Prostate gland (tissue), 2 donors: Measurements from ENCODE around the gene BRDT. TPM values are rescaled to one million over a fixed set of nuclear protein-coding genes. Genes with fewer than 3 reads are reported as not detected.

Source experiments
- DNase-seq: peaks from one replicate; pipeline ENCODE4 v3.0.0-alpha.2; 2019; ENCODE audit warnings: low spot score
- H3K27ac ChIP-seq, 2 donors: fragments of 200-600 bp; sonication (generic); 2 replicates each; pipeline ENCODE4 v1.5.1; 2017 to 2019
- H3K27me3 ChIP-seq: fragments of 200-600 bp; sonication (generic); replicated peaks from 2 replicates; pipeline ENCODE4 v1.5.1; 2019; ENCODE audit not compliant: insufficient read depth
- H3K36me3 ChIP-seq, 2 donors: fragments of 200-600 bp; sonication (generic); 1 replicate in 1 of 2; 2 replicates in 1 of 2; pipeline versions ENCODE4 v1.5.1 to v1.8.1; 2017 to 2019
- H3K4me1 ChIP-seq: fragments of 200-600 bp; sonication (generic); replicated peaks from 2 replicates; pipeline ENCODE4 v1.5.1; 2019
- H3K4me3 ChIP-seq, 2 donors: fragments of 200-600 bp; sonication (generic); 2 replicates each; pipeline ENCODE4 v1.5.1; 2017 to 2019
- H3K9me3 ChIP-seq: fragments of 200-600 bp; sonication (generic); 2 replicates; pipeline ENCODE4 v1.5.1; 2017
- CTCF ChIP-seq, 4 experiments: fragments of 200-600 bp in 2 of 4; fragments of 450-650 bp in 2 of 4; sonication (generic) in 2 of 4; IDR thresholded peaks; 1 replicate in 3 of 4; 2 replicates in 1 of 4; pipeline ENCODE4 v1.5.1; 2016 to 2019; ENCODE audit warnings: antibody characterized with exemption in 4 of 4, mild to moderate bottlenecking in 2 of 4, moderate library complexity in 2 of 4
- POLR2A ChIP-seq: fragments of 450-650 bp; IDR thresholded peaks from one replicate; pipeline ENCODE4 v1.6.1; 2016; ENCODE audit warnings: antibody characterized with exemption, mild to moderate bottlenecking
- POLR2AphosphoS5 ChIP-seq: sonication (generic); formaldehyde crosslinking; IDR thresholded peaks from one replicate; pipeline ENCODE4 v1.6.1; 2017; ENCODE audit warnings: antibody characterized with exemption
- WGBS: methylation state at CpG from one replicate; pipeline ENCODE4 v1.1.5; 2018; 5-methylcytosine and 5-hydroxymethylcytosine counted together
- intact Hi-C: fragments of 100-400 bp; cut with DNase I; formaldehyde crosslinking; loops from one replicate; pipeline ENCODE4 v1.14.2; 2022
- total RNA-seq, 2 donors: library from RNA; depleted of rRNA; stranded (reverse); fragments of >200 nt; gene quantifications; one replicate each; pipeline ENCODE4 v1.1.0, GENCODE V29; 2016

BRDT gene
- total RNA-seq, 2 donors from 2014 or later: 16.2 TPM; not detected in 1

- TF ChIP-seq POLR2A: no peak
- WGBS: 94% methylated on average over 9 of the region's 9 CpGs
- intact Hi-C loops: no loop called here
- no peaks in the 10 kb centered on the region for H3K4me1 ChIP-seq
- no peaks in the 10 kb centered on the region for H3K27me3 ChIP-seq
- H3K9me3 ChIP-seq: no peaks in the 10 kb centered on the region
- H3K36me3 ChIP-seq: no peaks in the 10 kb centered on the region
- no peak overlapping the region for H3K4me3 ChIP-seq
- no peak overlapping the region for H3K27ac ChIP-seq
- no peak for DNase-seq
Observed at GRCh38 chr1:92026806-92027205, 77.6 kb downstream of the BRDT start.

GRCh38 chr1:92029241-92029922, 80.2 kb downstream of the BRDT start:
- H3K27ac ChIP-seq: no peak overlapping the region
- H3K36me3 ChIP-seq: no peaks in the 10 kb centered on the region
- H3K27me3 ChIP-seq: no peaks in the 10 kb centered on the region
- H3K4me3 ChIP-seq: peak overlapping the region; percentile 29 to 44
- no peaks in the 10 kb centered on the region for H3K9me3 ChIP-seq
- WGBS: 45% methylated on average over 28 of the region's 31 CpGs
- no peak for DNase-seq
- intact Hi-C loops: no loop called here
- TF ChIP-seq POLR2AphosphoS5 (no peak), POLR2A (no peak), CTCF (IDR thresholded peaks at IDR 0.05) (no peak)
- H3K4me1 ChIP-seq: no peaks in the 10 kb centered on the region

- Histone ChIP-seq H3K36me3 (no peaks in the 10 kb centered on the region), H3K4me3 (no peak overlapping the region), H3K27me3 (no peaks in the 10 kb centered on the region), H3K4me1 (no peaks in the 10 kb centered on the region), H3K9me3 (no peaks in the 10 kb centered on the region), H3K27ac (no peak overlapping the region)
- TF ChIP-seq POLR2AphosphoS5 (no peak), POLR2A (no peak), CTCF (IDR thresholded peaks at IDR 0.05) (no peak)
- 33% methylated on average over 4 of the region's 4 CpGs for WGBS
- no peak for DNase-seq
- intact Hi-C loops: no loop called here
Observed at GRCh38 chr1:92030656-92031107, 81.5 kb downstream of the BRDT start.

- Histone ChIP-seq H3K9me3 (no peaks in the 10 kb centered on the region), H3K27me3 (no peaks in the 10 kb centered on the region), H3K4me1 (no peaks in the 10 kb centered on the region), H3K4me3 (no peak overlapping the region), H3K36me3 (no peaks in the 10 kb centered on the region), H3K27ac (no peak overlapping the region)
- 78% methylated on average over 6 of the region's 6 CpGs for WGBS
- no peak for DNase-seq
- intact Hi-C loops: no loop called here
- TF ChIP-seq CTCF (IDR thresholded peaks at IDR 0.05): no peak
- no peak for TF ChIP-seq POLR2A
- no peak for TF ChIP-seq POLR2AphosphoS5
Observed at GRCh38 chr1:92031281-92032110, 82.3 kb downstream of the BRDT start.

GRCh38 chr1:92037400-92037799, 88.2 kb downstream of the BRDT start:
- H3K36me3 ChIP-seq: no peaks in the 10 kb centered on the region
- H3K27ac ChIP-seq: no peak overlapping the region
- no peaks in the 10 kb centered on the region for H3K27me3 ChIP-seq
- intact Hi-C loops: no loop called here
- H3K4me1 ChIP-seq: no peaks in the 10 kb centered on the region
- no peak overlapping the region for H3K4me3 ChIP-seq
- TF ChIP-seq POLR2A: no peak
- TF ChIP-seq CTCF (IDR thresholded peaks at IDR 0.05): no peak
- TF ChIP-seq POLR2AphosphoS5: no peak
- no peaks in the 10 kb centered on the region for H3K9me3 ChIP-seq
- DNase-seq: no peak
- WGBS: 69% methylated on average over 6 of the region's 6 CpGs
